GM18507 (cell line): ENCODE data around the gene EIF4EBP3.
"Not testable (repeated sequence)": the region's sequence is repeated elsewhere in the genome, so short reads cannot be mapped to it uniquely, and the experiment has no call there.

Experiments
- DNase-seq: peaks from one replicate; pipeline ENCODE4 v3.0.0; 2011; ENCODE audit warnings: low read depth; ENCODE audit not compliant: insufficient read length; ENCODE audit errors: extremely low spot score
- FAIRE-seq: peaks from 2 replicates; lab custom pipeline; 2011; peaks lifted over from hg19 to GRCh38; lab: Jason Lieb, UNC

EIF4EBP3 gene

DNA sequence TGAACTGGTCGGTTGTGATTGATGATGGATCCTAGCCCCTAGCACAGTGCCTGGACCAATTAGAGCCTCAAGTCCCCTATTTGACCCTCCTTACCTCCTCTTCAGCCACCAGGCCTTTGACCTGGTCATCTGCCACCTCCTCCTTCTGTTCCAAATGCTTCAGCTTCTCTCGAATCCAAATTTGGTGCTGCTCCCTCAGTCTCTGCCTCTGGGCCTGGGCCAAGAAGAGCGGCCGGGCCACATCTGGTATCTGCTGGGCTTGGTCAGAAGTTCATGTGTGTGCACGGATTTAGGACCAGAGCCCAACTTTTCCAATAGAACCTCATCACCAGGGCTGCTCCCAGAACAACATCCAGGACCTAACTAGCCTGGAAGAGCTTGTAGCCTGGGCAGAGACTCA lies 23.6 kb downstream of the EIF4EBP3 start:
- DNase-seq (no peak), FAIRE-seq (no peak)

DNA sequence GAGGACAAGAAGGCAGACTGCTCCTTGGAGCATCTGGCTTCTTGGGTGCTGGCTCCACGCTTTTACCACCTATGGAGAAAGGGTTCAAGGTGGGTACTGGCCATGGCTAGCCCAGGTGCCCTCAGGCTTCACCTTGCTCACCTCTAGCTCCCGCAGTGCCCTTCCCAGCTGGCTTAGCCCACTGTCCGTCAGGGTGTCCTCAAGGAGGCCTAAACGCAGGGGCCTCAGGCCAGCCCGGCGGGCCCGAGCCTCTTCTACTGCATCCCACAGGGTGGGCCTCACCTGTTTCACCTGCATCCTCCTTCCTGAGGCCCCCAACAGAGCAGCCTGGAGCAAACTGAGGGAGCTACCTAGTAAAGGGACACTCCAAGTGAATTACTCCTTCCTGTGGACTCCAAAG lies 26.2 kb downstream of the EIF4EBP3 start:
- FAIRE-seq: no peak

DNA sequence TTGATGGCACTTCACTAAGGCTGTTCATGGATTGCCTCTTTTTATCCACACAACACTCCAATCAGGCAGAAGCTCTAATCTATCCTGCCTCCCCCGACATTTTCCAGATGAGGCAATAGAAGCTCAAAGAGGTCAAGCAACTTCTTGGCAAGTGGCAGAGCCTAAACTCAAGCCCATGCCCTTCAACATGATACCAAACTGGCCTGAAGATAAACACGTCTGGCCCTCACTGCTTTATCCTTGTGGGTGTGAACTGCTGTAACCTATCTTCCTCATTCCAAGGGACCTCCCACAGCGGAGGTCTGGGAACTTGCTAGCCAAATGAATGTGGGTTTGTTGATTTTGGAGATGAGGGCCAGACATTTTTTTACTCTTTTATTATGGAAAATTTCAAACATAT lies 26.7 kb downstream of the EIF4EBP3 start:
- no peak for FAIRE-seq

More for the DNA sequence above, 26.2 kb downstream of the EIF4EBP3 start:
- DNase-seq: no peak

DNA sequence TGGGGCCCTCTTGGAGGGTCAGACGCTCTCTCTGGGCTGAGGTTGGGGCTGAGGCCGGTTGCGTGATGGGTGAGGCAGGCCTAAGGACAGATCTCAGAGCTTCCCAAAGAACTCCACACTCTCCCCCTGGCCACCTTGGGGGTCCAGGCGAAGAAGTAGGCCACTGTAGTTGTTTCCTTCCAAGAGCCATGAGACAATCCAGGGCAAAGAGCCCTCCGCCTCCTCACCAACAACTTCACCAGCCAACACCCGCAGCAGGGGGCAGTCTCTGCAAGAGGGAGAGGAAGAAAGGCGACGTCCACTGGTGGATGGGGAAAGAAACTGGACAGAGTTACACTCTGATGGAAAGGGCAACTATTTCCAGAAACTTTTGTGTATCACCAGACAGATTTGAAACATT lies 27.8 kb downstream of the EIF4EBP3 start:
- no peak for FAIRE-seq
- no peak for DNase-seq

More for the DNA sequence above, 26.7 kb downstream of the EIF4EBP3 start:
- no peak for DNase-seq

DNA sequence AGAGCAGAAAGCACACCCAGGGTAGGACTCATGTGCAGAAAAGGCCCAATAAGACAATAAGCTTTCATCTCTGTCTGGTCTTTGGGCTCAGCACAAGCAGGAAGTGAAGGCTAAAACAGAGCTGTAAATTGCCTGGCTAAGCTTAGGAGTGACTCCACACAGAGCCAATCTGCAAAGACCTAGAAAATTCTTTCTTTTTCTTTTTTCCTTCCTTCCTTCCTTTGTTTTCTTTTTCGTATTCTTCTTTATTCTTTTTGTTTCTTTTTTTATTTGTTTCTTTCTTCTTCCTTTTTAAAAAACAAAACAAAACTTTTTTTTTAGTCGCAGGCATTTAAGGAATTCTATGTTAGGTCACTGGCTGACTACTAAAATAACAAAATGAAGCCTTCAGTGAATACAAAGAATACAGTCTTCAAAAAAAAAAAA lies 29.3 kb downstream of the EIF4EBP3 start:
- DNase-seq: no peak
- peak; percentile 38 for FAIRE-seq

DNA sequence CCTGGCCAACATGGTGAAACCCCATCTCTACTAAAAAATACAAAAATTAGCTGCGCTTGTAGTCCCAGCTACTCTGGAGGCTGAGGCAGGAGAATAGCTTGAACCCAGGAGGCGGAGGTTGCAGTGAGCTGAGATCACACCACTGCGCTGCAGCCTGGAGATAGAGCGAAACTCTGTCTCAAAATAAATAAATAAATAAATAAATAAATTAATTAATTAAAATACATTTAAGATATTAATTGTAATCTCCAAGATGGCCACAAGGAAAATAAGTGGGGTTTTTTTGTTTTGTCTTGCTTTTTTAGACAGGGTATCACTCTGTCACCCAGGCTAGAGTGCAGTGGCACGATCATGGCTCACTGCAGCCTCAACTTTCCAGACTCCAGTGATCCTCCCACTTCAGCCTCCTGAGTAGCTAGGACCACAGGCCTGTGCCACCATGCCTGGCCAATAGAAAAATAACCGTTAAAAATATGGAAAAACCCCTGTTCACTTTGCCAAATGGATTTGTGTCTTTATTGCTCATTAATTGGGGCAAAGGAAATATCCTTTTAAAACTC lies 31.8 kb downstream of the EIF4EBP3 start:
- FAIRE-seq, DNase-seq: not testable (repeated sequence)

DNA sequence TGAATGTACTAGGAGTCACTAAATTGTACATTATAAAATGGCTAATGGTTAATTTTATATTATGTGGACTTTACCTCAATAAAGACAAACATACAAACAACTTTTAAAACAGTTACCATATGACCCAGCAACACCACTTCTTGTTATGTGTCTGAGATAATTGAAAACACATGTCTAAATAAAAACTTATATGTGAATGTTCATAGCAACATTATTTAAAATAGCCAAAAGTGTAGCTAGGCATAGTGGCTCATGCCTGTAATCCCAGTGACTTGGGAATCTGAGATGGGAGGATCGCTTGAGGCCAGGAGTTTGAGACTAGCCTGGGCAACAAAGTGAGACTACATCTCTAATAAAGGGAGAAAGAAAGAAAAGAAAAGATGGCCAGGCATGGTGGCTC lies 40.0 kb downstream of the EIF4EBP3 start:
- DNase-seq (no peak), FAIRE-seq (no peak)

DNA sequence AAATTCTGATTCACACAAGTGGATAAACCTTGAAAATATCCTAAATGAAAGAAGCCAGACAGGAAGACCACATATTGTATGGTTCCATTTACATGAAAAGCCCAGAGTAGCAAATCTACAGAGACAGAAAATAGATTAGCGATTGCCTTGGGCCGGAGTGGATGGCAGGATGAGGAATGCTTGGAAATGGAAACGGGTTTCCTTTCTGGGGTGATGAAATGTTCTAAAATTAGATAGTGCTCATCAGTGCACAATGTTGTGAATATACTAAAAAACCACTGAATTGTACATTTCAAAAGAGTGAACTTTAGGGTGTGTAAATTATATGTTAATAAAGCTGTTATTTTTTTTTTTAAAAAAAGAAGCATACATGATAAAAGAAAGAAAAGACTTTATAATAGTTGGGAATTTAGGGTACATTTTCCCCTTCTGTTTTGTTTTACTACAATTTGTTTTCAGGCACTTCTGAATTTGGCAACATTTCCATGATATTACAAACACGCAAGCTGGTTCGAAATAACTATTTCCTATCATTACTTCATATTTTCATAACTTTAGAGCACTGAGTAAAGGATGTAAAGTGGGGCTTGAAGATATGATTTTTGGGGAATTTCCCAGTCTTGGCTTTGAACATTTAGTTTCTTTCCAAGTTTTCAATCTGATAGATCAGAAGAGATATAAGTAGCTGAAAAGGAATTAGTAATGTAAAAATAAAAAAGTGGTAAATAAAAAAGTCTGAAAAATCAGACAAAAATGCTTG lies 41.0 kb downstream of the EIF4EBP3 start:
- FAIRE-seq (no peak), DNase-seq (no peak)

DNA sequence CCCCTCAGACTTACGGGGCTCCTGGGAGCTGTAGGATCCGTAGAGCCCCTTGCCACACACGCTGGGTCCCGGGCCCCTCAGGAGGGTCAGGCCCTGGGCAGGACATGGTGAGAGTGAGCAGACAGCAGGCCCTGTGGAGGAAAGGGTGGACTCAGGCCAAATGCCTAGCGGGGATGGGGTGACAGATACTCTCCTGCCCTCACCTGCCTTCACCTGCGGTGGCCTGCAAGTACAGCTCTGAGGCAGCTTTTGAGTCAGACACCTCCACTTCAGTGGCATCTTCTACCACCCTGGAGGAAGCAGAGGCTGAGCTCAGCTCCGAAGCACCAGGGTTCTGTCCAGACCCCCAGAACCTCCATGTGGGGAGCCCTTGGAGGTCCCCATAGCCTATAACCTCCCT lies 43.4 kb downstream of the EIF4EBP3 start:
- DNase-seq: no peak
- FAIRE-seq: no peak

DNA sequence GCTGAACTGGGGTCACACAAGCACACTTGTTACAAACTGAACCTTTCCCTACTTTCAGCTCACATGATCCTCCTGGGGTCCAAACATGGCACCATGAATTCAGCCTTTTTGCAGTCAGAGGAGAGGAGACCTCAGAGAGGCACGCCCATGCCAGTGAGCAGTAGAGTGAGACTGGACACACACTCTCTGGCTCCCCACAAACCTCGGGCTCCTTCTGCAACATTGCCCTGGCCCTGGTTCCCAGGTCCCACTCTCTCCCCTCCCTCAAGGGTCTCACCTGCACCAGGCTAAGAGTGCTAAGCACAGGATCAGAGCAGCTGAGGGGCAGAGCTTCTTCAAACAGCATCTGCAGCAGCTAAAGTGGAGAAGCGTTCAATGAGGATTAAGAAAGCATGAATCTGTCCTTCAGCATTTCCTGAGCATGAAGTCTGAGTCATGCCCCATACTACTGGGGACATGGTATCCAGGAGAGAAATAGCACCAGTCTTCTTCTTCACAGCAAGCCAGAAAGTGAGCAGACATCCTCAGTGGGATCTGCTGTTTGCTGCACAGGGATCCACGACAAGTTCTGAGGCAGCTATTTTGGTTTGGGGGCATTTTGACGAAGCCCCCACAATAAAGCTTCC lies 44.4 kb downstream of the EIF4EBP3 start:
- no peak for FAIRE-seq
- no peak for DNase-seq

DNA sequence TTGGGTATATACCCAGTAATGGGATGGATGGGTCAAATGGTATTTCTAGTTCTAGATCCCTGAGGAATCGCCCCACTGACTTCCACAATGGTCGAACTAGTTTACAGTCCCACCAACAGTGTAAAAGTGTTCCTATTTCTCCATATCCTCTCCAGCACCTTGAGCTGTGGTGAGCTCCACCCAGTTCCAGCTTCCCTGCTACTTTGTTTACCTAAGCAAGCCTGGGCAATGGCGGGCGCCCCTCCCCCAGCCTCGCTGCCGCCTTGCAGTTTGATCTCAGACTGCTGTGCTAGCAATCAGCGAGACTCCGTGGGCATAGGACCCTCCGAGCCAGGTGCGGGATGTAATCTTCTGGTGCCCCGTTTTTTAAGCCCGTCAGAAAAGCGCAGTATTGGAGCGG lies 45.6 kb downstream of the EIF4EBP3 start:
- FAIRE-seq, DNase-seq: not testable (repeated sequence)

DNA sequence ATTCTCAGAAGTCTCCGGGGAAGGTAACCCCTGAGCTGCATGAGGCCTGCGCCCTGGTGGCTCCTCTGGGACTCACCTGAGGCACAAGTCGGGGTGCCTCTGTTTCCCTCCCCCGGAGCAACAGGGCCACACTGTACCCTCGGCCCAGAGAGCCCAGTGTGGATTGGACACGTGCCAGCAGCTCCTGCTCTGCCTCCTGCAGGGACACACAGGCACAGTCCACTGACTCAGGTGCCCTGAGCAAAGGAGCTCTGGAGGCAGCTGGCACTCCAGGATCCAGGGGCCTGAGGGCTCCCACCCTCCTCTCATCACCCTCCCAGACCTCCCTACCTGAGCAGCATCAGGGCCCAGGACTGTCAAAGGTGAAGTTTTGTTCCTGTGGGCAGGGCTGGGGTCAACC lies 46.7 kb downstream of the EIF4EBP3 start:
- FAIRE-seq: no peak
- DNase-seq: no peak

DNA sequence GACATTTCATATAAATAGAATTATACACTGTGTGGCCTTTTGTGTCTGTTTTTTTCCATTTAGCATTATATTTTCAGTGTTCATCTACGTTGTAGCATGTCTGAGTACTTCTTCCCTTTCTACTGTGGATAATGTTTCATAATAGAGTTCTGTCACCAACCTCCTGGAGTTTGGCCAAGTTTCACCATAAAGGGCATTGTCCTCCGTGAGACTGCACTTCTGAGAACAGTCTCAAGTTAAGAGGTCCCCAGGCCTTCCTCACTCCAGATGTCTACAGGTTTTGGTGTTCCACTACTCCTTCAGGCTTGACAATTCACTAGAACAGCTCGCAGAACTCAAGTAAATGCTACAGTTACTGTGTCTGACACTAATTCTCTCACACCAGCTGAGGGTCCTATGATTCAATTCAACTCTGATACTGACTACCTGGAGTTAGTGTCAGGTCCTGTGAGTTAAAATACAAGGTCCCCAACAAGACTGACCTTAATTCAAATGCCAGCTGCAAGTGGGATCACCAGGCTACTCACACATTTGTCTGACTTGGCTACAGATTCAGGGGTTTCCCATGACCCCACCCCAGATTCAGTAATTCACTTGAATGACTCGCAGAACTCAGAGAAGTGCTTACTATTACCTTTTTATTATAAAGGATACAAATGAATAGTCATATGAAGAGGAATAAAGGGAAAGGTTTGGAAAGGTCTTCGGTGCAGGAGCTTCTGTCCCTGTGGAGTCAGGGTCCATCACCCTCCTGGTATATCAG lies 48.3 kb downstream of the EIF4EBP3 start:
- no peak for FAIRE-seq
- DNase-seq: no peak

DNA sequence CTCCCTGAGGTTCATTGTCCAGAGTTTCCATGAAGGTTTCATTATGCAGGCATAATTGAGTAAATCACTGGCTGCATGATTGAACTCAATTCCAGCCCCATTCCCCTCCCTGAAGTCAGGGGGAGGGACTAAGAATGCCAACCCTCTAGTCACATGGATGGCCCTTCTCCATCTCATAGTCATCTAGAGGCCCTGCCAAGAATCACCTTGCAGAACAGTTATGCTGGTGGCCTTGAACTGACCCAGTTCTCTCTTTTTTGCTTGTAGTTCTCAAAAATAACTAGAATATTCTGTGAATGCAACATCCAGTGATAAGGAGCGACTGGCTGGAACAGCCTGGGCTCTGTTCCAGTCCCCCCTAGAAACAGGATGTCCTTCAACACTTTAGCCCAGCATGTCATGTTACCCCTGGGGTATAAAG lies 48.9 kb downstream of the EIF4EBP3 start:
- FAIRE-seq (no peak), DNase-seq (no peak)

DNA sequence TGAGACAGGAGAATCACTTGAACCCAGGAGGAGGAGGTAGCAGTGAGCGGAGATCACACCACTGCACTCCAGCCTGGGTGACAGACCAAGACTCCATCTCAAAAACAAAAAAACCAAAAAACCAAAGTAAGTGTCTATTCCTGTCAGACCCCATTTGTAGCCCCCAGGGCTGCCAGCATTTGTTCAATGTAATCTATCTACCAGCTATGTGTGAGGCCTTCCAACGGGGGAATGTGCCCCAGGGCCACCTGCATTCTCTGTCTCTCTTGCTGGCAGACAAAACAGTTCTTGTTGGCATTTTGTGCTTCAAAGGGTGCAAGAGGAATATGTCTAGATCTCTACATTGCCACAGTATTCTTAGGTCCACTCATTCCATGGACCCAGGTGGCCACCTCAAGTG lies 51.4 kb downstream of the EIF4EBP3 start:
- no peak for FAIRE-seq
- DNase-seq: no peak
